HUES6 (cell line): ENCODE measurements around the gene LIG3.
"Not testable (repeated sequence)": the region's sequence is repeated elsewhere in the genome, so short reads cannot be mapped to it uniquely, and the experiment has no call there.

Experiments used
- H3K27ac ChIP-seq: 2 replicates; pipeline ENCODE4 v1.7.0; 2013; ENCODE audit warnings: low read depth, mild to moderate bottlenecking, low read length, inconsistent platforms
- H3K27me3 ChIP-seq: 2 replicates; pipeline ENCODE4 v1.6.1; 2013; ENCODE audit warnings: low read length; ENCODE audit not compliant: control insufficient read depth, insufficient read depth
- H3K36me3 ChIP-seq: 2 replicates; pipeline ENCODE4 v1.6.1; 2013; ENCODE audit warnings: low read length; ENCODE audit not compliant: control insufficient read depth, insufficient read depth
- H3K4me1 ChIP-seq: 2 replicates; pipeline ENCODE4 v1.6.1; 2013; ENCODE audit warnings: low read length; ENCODE audit not compliant: control insufficient read depth, insufficient read depth
- H3K4me3 ChIP-seq: 2 replicates; pipeline ENCODE4 v1.5.1; 2013; ENCODE audit warnings: low read depth, low read length
- H3K9ac ChIP-seq: one replicate; pipeline ENCODE4 v1.6.1; 2013; ENCODE audit warnings: mild to moderate bottlenecking, low read length
- H3K9me3 ChIP-seq: 2 replicates; pipeline ENCODE4 v1.6.1; 2013; ENCODE audit warnings: low read depth, low read length; ENCODE audit not compliant: control insufficient read depth, insufficient read depth

Gene LIG3

DNA sequence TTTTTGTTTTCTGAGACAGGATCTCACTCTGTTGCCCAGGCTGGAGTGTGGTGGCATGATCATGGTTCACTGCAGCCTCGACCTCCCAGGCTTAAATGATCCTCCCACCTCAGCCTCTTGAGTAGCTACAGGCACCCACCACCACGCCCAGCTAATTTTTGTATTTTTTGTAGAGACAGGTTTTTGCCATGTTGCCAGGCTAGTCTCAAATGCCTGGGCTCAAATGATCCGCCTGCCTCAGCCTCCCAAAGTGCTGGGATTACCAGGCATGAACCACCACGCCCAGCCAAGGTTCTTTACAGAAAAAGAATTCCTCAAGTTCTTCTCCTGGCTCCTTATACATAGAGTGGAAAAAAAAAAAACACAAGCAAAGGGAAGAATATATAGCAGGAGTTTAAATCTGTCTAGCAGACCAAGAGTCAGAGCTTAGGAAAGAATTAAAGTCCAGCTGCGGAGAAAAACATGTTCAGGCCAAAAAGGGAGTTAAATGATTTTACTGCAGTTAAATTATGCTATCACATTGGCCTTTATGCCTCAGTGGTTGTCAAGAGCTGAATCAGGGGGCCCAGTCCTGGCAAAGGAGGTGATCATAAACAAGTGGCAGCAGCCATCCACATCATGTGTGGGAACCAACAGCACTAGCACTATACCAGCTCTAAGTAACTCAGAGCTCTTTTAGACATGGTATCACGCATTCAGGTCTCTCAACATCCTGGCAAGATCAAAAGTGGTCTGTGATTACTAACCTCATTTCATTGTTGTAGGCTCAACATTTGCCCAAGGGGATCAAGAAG, 39.3 kb downstream of the LIG3 start:
- H3K27ac ChIP-seq, result no peak overlapping the region
- H3K36me3 ChIP-seq, result peaks cover 25% of the 10 kb centered on the region
- H3K9me3 ChIP-seq, result no peaks in the 10 kb centered on the region
- no peaks in the 10 kb centered on the region for H3K27me3 ChIP-seq
- no peak overlapping the region for H3K4me3 ChIP-seq
- H3K9ac ChIP-seq, result no peak overlapping the region
- no peaks in the 10 kb centered on the region for H3K4me1 ChIP-seq

GRCh38 chr17:35021520-35022380, 41.4 kb downstream of the LIG3 start:
- Histone ChIP-seq H3K4me3 (no peak overlapping the region), H3K36me3 (peaks cover 10% of the 10 kb centered on the region), H3K9ac (no peak overlapping the region), H3K27me3 (no peaks in the 10 kb centered on the region), H3K9me3 (no peaks in the 10 kb centered on the region), H3K27ac (no peak overlapping the region), H3K4me1 (no peaks in the 10 kb centered on the region)

GRCh38 chr17:35022536-35023063, 42.3 kb downstream of the LIG3 start:
- H3K9ac ChIP-seq, result no peak overlapping the region
- no peaks in the 10 kb centered on the region for H3K27me3 ChIP-seq
- no peak overlapping the region for H3K4me3 ChIP-seq
- H3K27ac ChIP-seq, result no peak overlapping the region
- no peaks in the 10 kb centered on the region for H3K9me3 ChIP-seq
- H3K36me3 ChIP-seq, result peaks cover 10% of the 10 kb centered on the region
- no peaks in the 10 kb centered on the region for H3K4me1 ChIP-seq

DNA sequence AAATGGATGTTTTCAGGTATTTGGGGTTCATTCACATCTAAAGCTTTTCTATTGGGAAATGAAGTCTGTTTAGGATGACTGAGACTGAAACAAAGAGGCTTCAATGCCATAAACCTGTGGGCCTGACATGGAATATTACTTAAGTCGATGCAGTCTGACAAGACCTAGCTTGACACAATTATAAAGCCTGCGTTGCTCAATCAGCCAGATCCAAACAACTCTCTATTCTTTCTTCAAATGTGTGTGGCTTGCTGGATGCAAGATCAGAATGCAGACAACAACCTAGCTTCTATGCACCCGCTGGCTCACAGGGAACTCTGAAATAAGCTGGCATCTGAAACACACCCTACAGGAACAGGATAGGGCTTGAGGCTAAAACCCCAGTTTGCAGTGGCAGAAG, 43.2 kb downstream of the LIG3 start:
- no peak overlapping the region for H3K27ac ChIP-seq
- no peak overlapping the region for H3K9ac ChIP-seq
- H3K4me1 ChIP-seq, result no peaks in the 10 kb centered on the region
- no peaks in the 10 kb centered on the region for H3K27me3 ChIP-seq
- H3K9me3 ChIP-seq, result no peaks in the 10 kb centered on the region
- H3K36me3 ChIP-seq, result peaks cover 10% of the 10 kb centered on the region
- H3K4me3 ChIP-seq, result no peak overlapping the region

DNA sequence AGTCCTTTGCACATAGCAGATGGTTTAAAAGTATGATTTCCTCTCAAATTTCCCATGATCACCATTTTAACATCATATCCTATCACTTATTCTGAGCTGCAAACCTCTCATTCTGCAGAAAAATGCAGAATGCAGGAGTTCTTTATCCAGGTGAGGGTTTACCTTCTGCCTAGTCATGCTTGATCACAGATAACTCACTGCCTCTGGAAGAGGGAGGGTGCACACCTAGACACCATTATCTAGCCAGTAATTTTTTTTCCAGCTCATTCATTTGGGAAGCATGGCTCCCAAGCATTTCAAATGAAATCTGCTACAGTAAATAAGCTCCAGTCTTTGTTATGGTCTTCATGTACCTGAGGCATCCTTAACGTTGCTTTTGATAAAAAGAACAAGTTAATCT, 45.2 kb downstream of the LIG3 start:
- H3K4me1 ChIP-seq, result no peaks in the 10 kb centered on the region
- no peaks in the 10 kb centered on the region for H3K27me3 ChIP-seq
- H3K9ac ChIP-seq, result no peak overlapping the region
- no peaks in the 10 kb centered on the region for H3K9me3 ChIP-seq
- H3K27ac ChIP-seq, result no peak overlapping the region
- peaks cover 10% of the 10 kb centered on the region for H3K36me3 ChIP-seq
- H3K4me3 ChIP-seq, result no peak overlapping the region

- not testable (repeated sequence) for H3K27me3 ChIP-seq, H3K9ac ChIP-seq, H3K27ac ChIP-seq, H3K4me1 ChIP-seq, H3K36me3 ChIP-seq, H3K9me3 ChIP-seq, H3K4me3 ChIP-seq
Measured at GRCh38 chr17:35028097-35028496, 47.8 kb downstream of the LIG3 start.

GRCh38 chr17:35028531-35029262, 48.4 kb downstream of the LIG3 start:
- Histone ChIP-seq H3K9me3 (no peaks in the 10 kb centered on the region), H3K27ac (no peak overlapping the region), H3K27me3 (no peaks in the 10 kb centered on the region), H3K36me3 (peaks cover 4% of the 10 kb centered on the region; the same call in 1 of the 2 replicates), H3K9ac (no peak overlapping the region), H3K4me1 (no peaks in the 10 kb centered on the region), H3K4me3 (no peak overlapping the region)

DNA sequence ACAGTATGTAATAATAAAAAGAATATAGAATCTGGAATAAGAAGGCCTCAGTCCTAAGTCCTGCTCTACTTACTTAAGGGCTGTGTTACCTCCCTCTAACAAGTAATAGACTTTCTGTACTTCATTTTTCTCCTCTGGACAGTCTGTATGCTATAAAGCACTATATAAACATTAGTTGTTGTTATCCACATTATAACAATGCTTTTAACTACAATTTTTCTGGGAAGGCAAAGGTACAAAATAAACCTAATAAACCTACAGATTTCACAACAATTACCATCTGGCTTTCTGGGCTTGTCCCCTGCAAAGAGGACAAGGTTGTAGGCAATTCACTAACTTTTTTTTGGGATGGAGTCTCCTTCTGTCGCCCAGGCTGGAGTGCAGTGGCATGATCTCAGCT, 50.5 kb downstream of the LIG3 start:
- Histone ChIP-seq H3K4me3 (no peak overlapping the region), H3K36me3 (peaks cover 4% of the 10 kb centered on the region; the same call in 1 of the 2 replicates), H3K9ac (no peak overlapping the region), H3K4me1 (no peaks in the 10 kb centered on the region), H3K9me3 (no peaks in the 10 kb centered on the region), H3K27me3 (no peaks in the 10 kb centered on the region), H3K27ac (no peak overlapping the region)

GRCh38 chr17:35038453-35038852, 58.1 kb downstream of the LIG3 start:
- Histone ChIP-seq H3K9me3 (no peaks in the 10 kb centered on the region), H3K36me3 (no peaks in the 10 kb centered on the region), H3K4me1 (no peaks in the 10 kb centered on the region), H3K27me3 (no peaks in the 10 kb centered on the region), H3K4me3 (no peak overlapping the region), H3K9ac (no peak overlapping the region), H3K27ac (no peak overlapping the region)

DNA sequence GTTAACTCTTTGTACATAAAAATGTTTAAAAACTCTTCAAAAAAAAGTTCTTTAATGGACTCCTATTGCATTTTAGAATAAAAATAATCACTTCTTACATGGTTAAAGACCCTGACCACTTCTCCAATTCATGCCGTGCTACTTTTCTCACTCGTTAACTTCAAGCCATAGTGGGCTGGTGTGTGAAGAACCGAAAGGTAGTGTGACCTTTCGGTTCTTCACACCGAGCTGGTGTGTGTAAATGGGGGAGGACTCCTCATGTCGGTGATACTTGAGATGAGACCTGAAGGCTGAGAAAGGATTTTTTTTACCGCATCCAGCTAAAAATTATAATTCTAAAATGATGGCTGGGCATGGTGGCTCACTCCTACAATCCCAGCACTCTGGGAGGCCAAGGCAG, 61.1 kb downstream of the LIG3 start:
- no peak overlapping the region for H3K4me3 ChIP-seq
- H3K9ac ChIP-seq, result no peak overlapping the region
- no peaks in the 10 kb centered on the region for H3K9me3 ChIP-seq
- H3K27me3 ChIP-seq, result no peaks in the 10 kb centered on the region
- no peaks in the 10 kb centered on the region for H3K4me1 ChIP-seq
- H3K36me3 ChIP-seq, result no peaks in the 10 kb centered on the region
- H3K27ac ChIP-seq, result no peak overlapping the region
